NCI-H2227 treated with DMSO at 0.1 percent for 48 hours (cell line): ENCODE data around the gene NNMT.
"Not testable (repeated sequence)": the region's sequence is repeated elsewhere in the genome, so short reads cannot be mapped to it uniquely, and the experiment has no call there.

Experiments used
- DNase-seq: peaks from one replicate; lab custom pipeline; 2025; lab: John Stamatoyannopoulos, UW

NNMT gene

GRCh38 chr11:114310095-114310494, 13.9 kb downstream of the NNMT start:
- DNase-seq: no peak

- no peak for DNase-seq
These were observed 15.7 kb downstream of the NNMT start for GRCh38 chr11:114311946-114312345.

- no peak for DNase-seq
These were observed 17.9 kb downstream of the NNMT start for GRCh38 chr11:114314096-114314495.

- DNase-seq: no peak
These were observed 19.7 kb downstream of the NNMT start for GRCh38 chr11:114315749-114316368.

DNA sequence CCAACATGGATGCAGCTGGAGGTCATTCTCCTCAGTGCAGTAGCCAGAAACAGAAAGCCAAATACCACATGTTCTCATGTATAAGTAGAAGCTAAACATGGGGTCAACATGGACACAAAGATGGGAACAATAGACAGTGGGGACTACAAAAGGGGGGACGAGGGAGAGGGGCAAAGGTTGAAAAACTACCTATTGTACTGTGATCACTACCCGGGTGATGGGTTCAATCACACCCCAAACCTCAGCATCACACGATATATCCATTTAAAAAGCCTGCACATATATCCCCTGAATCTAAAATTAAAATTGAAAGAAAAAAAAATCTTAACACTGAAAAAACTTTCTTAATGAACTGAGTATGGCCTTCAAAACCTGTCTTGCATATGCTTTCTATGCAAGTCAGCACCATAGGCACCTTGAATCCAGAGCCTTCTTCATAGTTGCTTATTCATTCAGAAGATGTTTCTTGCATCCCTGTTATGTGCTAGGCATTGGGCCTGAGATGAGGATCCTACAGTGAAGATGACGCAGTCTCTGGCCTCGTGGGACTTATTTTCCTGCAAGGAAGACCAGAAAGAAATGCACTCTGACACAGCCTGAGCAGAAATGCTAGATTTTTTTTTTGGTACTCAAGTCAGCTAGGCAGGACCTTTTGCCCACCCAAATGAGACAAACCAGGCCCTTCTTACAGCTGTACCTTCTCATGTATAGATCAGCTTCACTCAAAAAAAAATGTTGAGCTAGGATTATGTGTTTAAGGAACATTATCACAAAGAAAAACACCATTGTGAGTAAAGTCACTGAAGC, 21.0 kb downstream of the NNMT start:
- no peak for DNase-seq

GRCh38 chr11:114317787-114318137, 21.6 kb downstream of the NNMT start:
- DNase-seq: peak; percentile 3

GRCh38 chr11:114318361-114318760, 22.2 kb downstream of the NNMT start:
- no peak for DNase-seq

GRCh38 chr11:114319716-114320328, 23.6 kb downstream of the NNMT start:
- no peak for DNase-seq

- no peak for DNase-seq
These were observed 25.5 kb downstream of the NNMT start for GRCh38 chr11:114321621-114322257.

DNA sequence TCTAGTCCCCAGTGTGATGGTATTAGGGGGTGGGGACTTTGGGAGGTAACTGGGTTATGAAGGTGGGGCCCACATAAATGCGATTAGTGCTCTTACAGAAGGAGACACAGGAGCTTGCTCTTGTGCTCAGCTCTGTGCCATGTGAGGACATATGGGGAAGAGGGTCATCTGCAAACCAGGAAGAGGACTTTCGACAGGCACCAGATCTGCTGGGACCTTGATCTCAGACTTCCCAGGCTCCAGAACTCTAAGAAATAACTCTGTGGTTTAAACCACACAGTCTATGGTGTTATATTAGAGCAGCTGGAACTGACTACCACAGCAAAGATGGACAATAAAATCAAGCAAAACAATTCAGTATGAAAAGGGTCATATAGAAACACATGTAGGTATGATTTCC, 26.7 kb downstream of the NNMT start:
- no peak for DNase-seq

- no peak for DNase-seq
These were observed 30.0 kb downstream of the NNMT start for GRCh38 chr11:114326151-114326550.

DNA sequence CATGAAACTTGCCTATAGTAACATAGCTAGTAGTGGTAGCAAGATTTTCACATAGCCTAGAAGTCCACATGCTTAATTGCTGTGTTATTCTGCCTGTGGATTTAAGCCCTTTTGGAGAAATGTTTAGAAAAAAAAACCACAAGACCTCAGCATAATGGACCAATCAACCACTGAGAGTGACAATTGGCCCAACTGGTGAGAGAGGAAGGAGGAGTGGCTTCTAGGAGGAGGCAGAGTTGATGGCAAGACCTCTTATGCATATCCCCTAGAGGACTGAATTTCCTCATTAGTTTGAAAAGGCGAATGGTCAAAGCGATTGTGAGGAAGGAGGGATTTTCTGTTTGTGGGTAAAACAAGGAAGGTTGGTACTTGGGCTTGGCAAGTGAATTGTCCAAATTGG, 30.6 kb downstream of the NNMT start:
- DNase-seq: no peak

- no peak for DNase-seq
These were observed 34.2 kb downstream of the NNMT start for GRCh38 chr11:114330373-114330772.

GRCh38 chr11:114340311-114341131, 44.3 kb downstream of the NNMT start:
- DNase-seq: peak; percentile 52

DNA sequence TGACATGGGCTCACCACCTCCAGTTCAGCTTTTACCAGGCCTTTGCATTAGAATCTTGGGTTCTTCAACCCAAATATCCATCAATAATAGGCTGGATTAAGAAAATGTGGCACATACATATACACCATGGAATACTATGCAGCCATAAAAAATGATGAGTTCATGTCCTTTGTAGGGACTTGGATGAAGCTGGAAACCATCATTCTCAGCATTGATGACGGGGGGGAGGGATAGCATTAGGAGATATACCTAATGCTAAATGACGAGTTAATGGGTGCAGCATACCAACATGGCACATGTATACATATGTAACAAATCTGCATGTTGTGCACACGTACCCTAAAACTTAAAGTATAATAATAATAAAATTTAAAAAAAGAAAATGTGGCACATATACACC, 45.5 kb downstream of the NNMT start:
- DNase-seq: not testable (repeated sequence)

GRCh38 chr11:114342476-114342875, 46.3 kb downstream of the NNMT start:
- no peak for DNase-seq

GRCh38 chr11:114343020-114343419, 46.8 kb downstream of the NNMT start:
- DNase-seq: no peak

- DNase-seq: no peak
These were observed 47.3 kb downstream of the NNMT start for GRCh38 chr11:114343493-114343892.

GRCh38 chr11:114344494-114344893, 48.3 kb downstream of the NNMT start:
- no peak for DNase-seq

- DNase-seq: no peak
These were observed 49.5 kb downstream of the NNMT start for GRCh38 chr11:114345575-114346222.

DNA sequence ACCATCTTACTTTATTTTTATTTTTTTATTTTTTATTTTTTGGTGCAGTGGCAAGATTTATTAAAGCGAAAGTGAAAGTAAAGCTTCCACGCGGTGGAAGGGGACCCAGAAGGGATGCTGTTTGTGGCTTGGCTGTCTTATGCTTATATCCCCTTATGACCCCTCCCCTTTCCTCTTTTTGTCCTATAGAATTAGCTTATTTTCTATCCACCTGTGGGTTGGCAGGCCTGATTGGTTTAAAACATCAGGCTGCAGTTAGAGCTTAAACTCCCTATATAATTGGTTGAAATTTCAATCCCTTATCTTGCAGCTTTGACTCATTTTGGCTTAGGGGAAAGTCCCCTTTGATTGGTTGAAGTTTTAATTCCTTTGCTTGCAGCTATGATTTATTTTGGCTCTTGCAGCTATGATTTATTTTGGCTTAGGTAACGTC, 50.5 kb downstream of the NNMT start:
- no peak for DNase-seq
